DND-41 (cell line): ENCODE results near the gene ABCG4.

Experiments used
- EZH2 ChIP-seq: IDR thresholded peaks from 3 replicates; pipeline ENCODE4 v1.6.1; 2012; ENCODE audit warnings: borderline replicate concordance, low read depth, mild to moderate bottlenecking, moderate library complexity, low read length, inconsistent platforms; ENCODE audit not compliant: severe bottlenecking
- TF ChIP-seq, protein P1 (sequence below): IDR thresholded peaks from 2 replicates; pipeline ENCODE4 v1.5.1; 2012; ENCODE audit warnings: borderline replicate concordance, low read length, moderate library complexity, mild to moderate bottlenecking; ENCODE audit not compliant: poor library complexity, severe bottlenecking; ENCODE audit errors: extremely low read depth

- TF ChIP-seq, protein P1, sequence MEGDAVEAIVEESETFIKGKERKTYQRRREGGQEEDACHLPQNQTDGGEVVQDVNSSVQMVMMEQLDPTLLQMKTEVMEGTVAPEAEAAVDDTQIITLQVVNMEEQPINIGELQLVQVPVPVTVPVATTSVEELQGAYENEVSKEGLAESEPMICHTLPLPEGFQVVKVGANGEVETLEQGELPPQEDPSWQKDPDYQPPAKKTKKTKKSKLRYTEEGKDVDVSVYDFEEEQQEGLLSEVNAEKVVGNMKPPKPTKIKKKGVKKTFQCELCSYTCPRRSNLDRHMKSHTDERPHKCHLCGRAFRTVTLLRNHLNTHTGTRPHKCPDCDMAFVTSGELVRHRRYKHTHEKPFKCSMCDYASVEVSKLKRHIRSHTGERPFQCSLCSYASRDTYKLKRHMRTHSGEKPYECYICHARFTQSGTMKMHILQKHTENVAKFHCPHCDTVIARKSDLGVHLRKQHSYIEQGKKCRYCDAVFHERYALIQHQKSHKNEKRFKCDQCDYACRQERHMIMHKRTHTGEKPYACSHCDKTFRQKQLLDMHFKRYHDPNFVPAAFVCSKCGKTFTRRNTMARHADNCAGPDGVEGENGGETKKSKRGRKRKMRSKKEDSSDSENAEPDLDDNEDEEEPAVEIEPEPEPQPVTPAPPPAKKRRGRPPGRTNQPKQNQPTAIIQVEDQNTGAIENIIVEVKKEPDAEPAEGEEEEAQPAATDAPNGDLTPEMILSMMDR = no peak
- no peak for TF ChIP-seq EZH2
Observed at GRCh38 chr11:119206511-119207414, 57.9 kb downstream of the ABCG4 start.
